Activated T-cell treated with anti-CD3 and anti-CD28 coated beads, Interleukin-2, amount 50 U/mL, for 48 hours (primary cell): ENCODE measurements around the gene SMAD6.
"Not testable (repeated sequence)": the region's sequence is repeated elsewhere in the genome, so short reads cannot be mapped to it uniquely, and the experiment has no call there.

Experiments used
- DNase-seq, 2 experiments: peaks; one replicate each; pipeline ENCODE4 v3.0.0-alpha.2; 2020

The SMAD6 gene

DNA sequence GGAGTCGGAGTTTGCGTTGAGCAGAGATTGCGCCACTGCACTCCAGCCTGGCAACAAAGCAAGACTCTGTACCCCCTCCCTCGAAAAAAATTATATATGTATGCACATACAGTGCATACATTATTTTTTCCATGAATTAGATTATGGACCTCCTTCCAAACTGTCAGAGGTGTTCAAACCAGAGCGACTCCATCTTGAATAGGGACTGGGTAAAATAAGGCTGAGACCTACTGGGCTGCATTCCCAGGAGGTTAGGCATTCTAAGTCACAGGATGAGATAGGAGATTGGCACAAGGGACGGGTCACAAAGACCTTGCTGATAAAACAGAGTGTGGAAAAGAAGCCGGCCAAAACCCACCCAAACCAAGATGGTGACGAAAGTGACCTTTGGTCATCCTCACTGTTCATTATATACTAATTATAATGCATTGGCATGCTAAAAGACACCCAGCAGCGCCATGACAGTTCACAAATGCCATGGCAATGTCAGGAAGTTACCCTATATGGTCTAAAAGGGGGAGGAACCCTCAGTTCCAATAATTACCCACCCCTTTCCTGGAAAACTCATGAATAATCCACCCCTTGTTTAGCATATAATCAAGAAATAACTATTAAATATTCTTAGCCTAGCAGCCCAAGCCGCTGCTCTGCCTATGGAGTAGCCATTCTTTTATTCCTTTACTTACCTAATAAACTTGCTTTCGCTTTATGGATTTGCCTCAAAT is 126.9 kb downstream of the SMAD6 start:
- DNase-seq: not testable (repeated sequence)

DNA sequence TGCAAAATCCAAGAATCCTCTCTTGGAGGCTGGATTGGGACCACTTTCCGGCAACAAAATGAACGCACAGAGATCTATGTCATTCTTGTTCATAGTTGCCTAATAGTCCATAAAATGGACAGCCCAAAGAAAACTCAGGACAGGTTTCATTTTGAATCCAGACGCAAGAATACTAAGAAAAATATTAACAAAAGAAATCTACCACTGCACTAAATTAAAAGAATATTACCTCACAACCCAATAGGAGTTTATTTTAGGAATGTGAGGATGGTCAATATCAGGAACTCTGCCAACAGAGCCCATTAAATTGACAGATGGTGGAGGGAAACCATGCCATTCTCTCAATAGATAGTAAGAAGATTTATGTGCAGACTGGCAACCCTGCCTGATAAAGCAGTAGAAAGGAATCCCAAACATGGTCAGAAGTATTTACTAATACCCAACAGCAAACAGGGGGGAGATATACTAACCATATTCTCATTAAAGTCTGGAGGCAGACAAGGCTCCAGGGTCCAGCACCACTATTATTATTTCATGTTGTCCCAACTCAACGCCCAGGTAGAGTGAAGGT is 127.6 kb downstream of the SMAD6 start:
- DNase-seq: no peak

- DNase-seq: no peak
These were observed 128.3 kb downstream of the SMAD6 start for GRCh38 chr15:66830358-66830757.

GRCh38 chr15:66830823-66831222 is 128.8 kb downstream of the SMAD6 start:
- no peak for DNase-seq

DNA sequence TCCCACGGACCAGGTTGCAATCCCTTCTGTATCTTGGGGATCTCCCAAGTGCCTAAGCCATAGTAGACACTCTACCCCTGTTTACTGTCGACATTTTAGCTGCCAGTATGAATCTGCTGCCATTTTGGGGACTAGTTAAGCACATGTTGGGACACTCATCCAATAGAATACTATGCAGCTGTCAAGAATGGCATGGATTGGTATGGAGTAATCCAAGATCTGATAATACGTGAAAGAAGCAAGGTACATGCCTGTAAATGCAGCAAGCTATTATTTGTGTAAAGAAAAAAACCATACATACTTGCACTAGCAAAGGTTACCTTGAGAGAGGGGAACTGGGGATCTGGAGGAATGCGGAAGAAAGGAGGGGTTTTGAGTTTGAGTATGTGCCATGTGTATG is 129.3 kb downstream of the SMAD6 start:
- no peak for DNase-seq

DNA sequence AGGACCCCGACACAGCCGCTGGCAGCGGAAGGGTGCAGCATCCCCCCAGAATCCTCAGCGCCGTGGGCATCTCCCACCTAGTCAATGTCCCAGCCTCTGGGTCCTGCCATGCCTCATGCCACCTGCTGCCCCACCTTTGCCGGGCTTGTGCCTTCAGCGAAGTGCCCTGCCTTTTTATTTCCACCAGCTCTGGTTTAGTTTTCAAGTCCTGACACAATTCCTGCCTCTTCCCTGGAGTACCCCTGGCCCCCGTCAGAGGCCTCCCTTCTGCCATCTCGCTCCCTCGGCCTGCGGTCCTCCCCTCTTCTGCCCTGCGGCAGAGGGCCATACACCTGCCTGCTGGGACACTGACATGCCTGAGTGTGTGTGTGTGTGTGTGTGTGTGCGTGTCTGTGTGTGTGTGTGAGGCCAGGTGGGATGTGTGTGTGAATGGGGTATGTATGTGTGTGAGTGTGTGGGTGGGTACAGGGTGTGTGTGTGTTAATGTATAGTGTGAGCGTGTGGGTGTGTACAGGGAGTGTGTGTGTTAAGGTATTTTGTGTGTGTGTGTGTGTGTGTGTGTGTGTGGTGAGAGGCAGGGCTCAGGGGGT is 129.9 kb downstream of the SMAD6 start:
- no peak for DNase-seq
